K562 (cell line): ENCODE measurements around the gene ZNF584. TPM values are rescaled to one million over a fixed set of nuclear protein-coding genes. Genes with fewer than 3 reads are reported as not detected.

ENCODE experiments used
- FOXP4 ChIP-seq: sonication (generic); formaldehyde crosslinking; IDR thresholded peaks from 2 replicates; pipeline ENCODE4 v1.8.0; 2022; ENCODE audit warnings: mild to moderate bottlenecking, missing genetic modification reagents, borderline replicate concordance
- HDAC8 ChIP-seq: fragments of 450-650 bp; IDR thresholded peaks from 2 replicates; pipeline ENCODE4 v1.6.1; 2016; ENCODE audit warnings: mild to moderate bottlenecking, missing genetic modification characterization, moderate library complexity, missing compliant biosample characterization
- KAT7 ChIP-seq: sonication (generic); formaldehyde crosslinking; IDR thresholded peaks from 2 replicates; pipeline ENCODE4 v1.8.0; 2022; ENCODE audit warnings: missing genetic modification reagents, mild to moderate bottlenecking, borderline replicate concordance
- NCOA1 ChIP-seq: fragments of 450-650 bp; IDR thresholded peaks from 2 replicates; pipeline ENCODE4 v1.6.1; 2016; ENCODE audit warnings: low read depth
- U2AF2 ChIP-seq: fragments of 200-400 bp; formaldehyde crosslinking; optimal IDR thresholded peaks from 2 replicates; pipeline ENCODE3; 2017; ENCODE audit warnings: low read depth, mild to moderate bottlenecking, low read length
- ZNF274 ChIP-seq: IDR thresholded peaks from 2 replicates; pipeline ENCODE4 v1.6.1; 2011; ENCODE audit warnings: low read depth, mild to moderate bottlenecking, low read length, moderate library complexity, borderline replicate concordance
- ZNF717 ChIP-seq: fragments of 250-450 bp; sonication (Bioruptor Pico); IDR thresholded peaks from 2 replicates; pipeline ENCODE4 v1.5.0; 2021
- polyA plus RNA-seq, 8 experiments: library from polyadenylated mRNA; depleted of rRNA in 4 of 8; stranded (reverse) in 5 of 8; unstranded in 3 of 8; fragments of >200 nt; fragmentation: Nextera tagmentation in 2 of 8; fragmentation: Illumina TruSeq in 1 of 8; extraction: Ambion mirVana in 2 of 8; extraction: Trizol in 1 of 8; gene quantifications; 2 replicates each; pipeline versions ENCODE4 v1.2.1 to v1.2.3, GENCODE V29; 2011 to 2014; ENCODE audit warnings: inconsistent platforms in 1 of 8, missing spikeins in 1 of 8
- total RNA-seq, 7 experiments: library from RNA; depleted of rRNA in 6 of 7; stranded (reverse); fragments of >200 nt in 6 of 7; fragmentation: Illumina TruSeq in 2 of 7; extraction: Trizol in 2 of 7; gene quantifications; 2 replicates each; pipeline versions ENCODE4 v1.2.1 to v1.2.3, GENCODE V29; 2011 to 2021; ENCODE audit warnings: low replicate concordance in 1 of 7
- TF ChIP-seq, protein P1 (sequence below), 3 experiments: IDR thresholded peaks in 2 of 3; conservative IDR thresholded peaks in 1 of 3; 2 replicates each; pipeline ENCODE4 v1.5.1; 2011 to 2012; ENCODE audit warnings: low read length in 3 of 3, mild to moderate bottlenecking in 3 of 3, control low read depth in 2 of 3, improper control_type of control experiment in 1 of 3, inconsistent platforms in 1 of 3, low read depth in 1 of 3, mixed read lengths in 1 of 3, moderate library complexity in 1 of 3; ENCODE audit not compliant: insufficient read depth in 2 of 3
- TF ChIP-seq, protein P2 (sequence below): fragments of 450-650 bp; IDR thresholded peaks from 2 replicates; pipeline ENCODE4 v1.6.1; 2016; ENCODE audit warnings: low read depth

ZNF584 gene
- total and polyA plus RNA-seq, 9 of the 15 experiments (the other 6 are each of a cell fraction or from before 2014, with no cell fraction given), result 5.8 to 43.4 (median 24.6) TPM

DNA sequence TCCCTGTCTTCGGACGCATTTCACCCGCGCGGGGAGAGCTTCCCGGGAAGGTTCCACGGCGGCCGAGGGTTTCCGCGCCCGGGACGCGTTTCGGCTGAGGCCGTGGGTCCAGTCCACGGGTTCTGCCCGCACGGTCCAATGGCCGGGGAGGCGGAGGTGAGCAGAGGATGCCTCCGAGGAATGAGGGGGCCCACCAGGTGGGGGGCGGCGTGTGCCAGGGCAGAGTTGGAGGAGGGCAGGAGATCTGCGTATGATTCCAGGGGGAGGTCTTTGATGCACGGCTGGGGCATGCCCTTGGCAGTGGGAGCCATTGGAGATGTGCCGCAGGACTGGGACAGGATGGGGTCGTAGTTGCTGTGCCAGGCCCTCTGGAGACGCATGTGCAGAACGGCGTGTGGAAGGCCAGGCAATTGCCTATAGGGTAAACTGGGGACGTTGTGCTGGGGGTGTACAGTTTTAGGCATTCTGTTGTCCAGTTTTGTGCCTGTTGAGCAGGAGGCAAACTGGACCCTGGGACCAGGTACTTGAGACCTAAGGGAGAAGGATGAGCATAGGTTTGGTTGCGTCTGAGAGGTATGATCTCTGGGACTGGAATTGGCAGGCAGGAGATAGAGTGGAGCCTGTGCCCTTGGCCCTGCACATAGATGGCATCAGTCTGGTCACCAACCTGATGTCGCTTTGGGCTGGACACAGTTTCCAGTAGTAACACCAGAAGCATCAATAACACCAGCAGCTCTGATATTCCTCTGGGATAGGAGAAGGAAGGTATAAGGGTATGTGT lies 751 bp downstream of the ZNF584 start (continued):
- TF ChIP-seq, protein P1, sequence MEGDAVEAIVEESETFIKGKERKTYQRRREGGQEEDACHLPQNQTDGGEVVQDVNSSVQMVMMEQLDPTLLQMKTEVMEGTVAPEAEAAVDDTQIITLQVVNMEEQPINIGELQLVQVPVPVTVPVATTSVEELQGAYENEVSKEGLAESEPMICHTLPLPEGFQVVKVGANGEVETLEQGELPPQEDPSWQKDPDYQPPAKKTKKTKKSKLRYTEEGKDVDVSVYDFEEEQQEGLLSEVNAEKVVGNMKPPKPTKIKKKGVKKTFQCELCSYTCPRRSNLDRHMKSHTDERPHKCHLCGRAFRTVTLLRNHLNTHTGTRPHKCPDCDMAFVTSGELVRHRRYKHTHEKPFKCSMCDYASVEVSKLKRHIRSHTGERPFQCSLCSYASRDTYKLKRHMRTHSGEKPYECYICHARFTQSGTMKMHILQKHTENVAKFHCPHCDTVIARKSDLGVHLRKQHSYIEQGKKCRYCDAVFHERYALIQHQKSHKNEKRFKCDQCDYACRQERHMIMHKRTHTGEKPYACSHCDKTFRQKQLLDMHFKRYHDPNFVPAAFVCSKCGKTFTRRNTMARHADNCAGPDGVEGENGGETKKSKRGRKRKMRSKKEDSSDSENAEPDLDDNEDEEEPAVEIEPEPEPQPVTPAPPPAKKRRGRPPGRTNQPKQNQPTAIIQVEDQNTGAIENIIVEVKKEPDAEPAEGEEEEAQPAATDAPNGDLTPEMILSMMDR (IDR thresholded peaks at IDR 0.05 in 2 of 3, conservative IDR thresholded peaks at IDR 0.05 in 1 of 3; ENCODE audit: insufficient read depth in 2 of 3, low read depth in 1 of 3, low read length in 3 of 3), result 0 out of 6 replicates have a peak, but pooled peaks of 1 of the 3 experiments have one; percentile 5
- TF ChIP-seq U2AF2 (no peak), ZNF717 (CRISPR knock-in tag) (no peak), HDAC8 (tag) (no peak), NCOA1 (no peak), KAT7 (CRISPR knock-in tag) (peak; percentile 95), ZNF274 (no peak), FOXP4 (CRISPR knock-in tag) (no peak)
- TF ChIP-seq, protein P2, sequence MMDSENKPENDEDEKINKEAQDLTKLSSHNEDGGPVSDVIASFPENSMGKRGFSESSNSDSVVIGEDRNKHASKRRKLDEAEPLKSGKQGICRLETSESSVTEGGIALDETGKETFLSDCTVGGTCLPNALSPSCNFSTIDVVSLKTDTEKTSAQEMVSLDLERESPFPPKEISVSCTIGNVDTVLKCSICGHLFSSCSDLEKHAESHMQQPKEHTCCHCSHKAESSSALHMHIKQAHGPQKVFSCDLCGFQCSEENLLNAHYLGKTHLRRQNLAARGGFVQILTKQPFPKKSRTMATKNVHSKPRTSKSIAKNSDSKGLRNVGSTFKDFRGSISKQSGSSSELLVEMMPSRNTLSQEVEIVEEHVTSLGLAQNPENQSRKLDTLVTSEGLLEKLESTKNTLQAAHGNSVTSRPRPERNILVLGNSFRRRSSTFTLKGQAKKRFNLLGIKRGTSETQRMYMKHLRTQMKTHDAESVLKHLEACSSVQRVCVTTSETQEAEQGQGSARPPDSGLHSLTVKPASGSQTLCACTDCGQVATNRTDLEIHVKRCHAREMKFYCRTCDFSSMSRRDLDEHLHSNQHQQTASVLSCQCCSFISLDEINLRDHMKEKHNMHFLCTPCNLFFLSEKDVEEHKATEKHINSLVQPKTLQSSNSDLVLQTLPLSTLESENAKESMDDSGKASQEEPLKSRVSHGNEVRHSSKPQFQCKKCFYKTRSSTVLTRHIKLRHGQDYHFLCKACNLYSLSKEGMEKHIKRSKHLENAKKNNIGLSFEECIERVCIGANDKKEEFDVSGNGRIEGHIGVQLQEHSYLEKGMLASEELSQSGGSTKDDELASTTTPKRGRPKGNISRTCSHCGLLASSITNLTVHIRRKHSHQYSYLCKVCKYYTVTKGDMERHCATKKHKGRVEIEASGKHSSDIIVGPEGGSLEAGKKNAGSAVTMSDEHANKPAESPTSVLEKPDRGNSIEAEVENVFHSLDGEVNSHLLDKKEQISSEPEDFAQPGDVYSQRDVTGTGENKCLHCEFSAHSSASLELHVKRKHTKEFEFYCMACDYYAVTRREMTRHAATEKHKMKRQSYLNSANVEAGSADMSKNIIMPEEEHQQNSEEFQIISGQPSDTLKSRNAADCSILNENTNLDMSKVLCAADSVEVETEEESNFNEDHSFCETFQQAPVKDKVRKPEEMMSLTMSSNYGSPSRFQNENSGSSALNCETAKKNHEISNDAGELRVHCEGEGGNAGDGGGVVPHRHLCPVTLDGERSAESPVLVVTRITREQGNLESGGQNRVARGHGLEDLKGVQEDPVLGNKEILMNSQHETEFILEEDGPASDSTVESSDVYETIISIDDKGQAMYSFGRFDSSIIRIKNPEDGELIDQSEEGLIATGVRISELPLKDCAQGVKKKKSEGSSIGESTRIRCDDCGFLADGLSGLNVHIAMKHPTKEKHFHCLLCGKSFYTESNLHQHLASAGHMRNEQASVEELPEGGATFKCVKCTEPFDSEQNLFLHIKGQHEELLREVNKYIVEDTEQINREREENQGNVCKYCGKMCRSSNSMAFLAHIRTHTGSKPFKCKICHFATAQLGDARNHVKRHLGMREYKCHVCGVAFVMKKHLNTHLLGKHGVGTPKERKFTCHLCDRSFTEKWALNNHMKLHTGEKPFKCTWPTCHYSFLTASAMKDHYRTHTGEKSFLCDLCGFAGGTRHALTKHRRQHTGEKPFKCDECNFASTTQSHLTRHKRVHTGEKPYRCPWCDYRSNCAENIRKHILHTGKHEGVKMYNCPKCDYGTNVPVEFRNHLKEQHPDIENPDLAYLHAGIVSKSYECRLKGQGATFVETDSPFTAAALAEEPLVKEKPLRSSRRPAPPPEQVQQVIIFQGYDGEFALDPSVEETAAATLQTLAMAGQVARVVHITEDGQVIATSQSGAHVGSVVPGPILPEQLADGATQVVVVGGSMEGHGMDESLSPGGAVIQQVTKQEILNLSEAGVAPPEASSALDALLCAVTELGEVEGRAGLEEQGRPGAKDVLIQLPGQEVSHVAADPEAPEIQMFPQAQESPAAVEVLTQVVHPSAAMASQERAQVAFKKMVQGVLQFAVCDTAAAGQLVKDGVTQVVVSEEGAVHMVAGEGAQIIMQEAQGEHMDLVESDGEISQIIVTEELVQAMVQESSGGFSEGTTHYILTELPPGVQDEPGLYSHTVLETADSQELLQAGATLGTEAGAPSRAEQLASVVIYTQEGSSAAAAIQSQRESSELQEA, result no peak
